HG03095 (cell line): ENCODE data around the gene FGD3.
"Not testable (repeated sequence)": the region's sequence is repeated elsewhere in the genome, so short reads cannot be mapped to it uniquely, and the experiment has no call there.

ENCODE experiments used
- ATAC-seq: cut with Tn5 transposase; IDR thresholded peaks from one replicate; pipeline ENCODE4 v1.9.1; 2021; ENCODE audit warnings: moderate library complexity; ENCODE audit not compliant: unreplicated experiment

Gene FGD3

DNA sequence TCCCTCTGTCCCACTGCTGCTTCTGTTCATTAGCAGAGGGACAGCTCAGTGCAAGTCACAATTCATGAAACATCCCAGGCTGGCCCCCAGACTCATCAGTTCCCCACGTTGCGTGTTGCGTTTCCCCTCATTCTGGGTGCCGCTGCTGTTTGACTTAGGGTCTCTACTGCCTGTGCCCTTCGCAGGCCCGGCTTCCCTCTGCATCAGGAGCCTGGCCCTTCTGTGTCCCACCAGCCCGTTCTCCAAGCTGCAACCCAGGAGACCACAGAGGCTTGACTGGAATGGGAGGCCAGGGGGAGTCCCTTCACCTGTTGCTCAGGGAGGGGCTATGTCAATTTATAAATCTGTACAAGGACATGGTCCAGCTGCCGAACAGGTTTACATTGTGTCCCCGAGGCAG, 57.2 kb downstream of the FGD3 start:
- ATAC-seq, result no peak

DNA sequence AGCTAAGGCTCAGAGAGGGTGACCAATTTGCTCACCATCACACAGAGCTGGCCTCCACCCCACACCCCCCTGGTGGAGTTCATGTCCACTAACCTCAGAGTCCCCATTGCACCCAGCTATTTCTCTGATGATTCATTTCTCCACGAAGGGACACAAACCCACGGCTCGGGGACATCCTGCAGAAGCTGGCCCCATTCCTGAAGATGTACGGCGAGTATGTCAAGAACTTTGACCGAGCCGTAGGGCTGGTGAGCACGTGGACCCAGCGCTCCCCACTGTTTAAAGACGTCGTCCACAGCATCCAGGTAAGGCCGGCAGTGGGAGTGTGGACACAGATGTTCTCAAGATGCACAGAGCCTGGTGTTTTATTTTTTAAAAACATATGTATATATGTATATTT, 58.6 kb downstream of the FGD3 start:
- no peak for ATAC-seq

DNA sequence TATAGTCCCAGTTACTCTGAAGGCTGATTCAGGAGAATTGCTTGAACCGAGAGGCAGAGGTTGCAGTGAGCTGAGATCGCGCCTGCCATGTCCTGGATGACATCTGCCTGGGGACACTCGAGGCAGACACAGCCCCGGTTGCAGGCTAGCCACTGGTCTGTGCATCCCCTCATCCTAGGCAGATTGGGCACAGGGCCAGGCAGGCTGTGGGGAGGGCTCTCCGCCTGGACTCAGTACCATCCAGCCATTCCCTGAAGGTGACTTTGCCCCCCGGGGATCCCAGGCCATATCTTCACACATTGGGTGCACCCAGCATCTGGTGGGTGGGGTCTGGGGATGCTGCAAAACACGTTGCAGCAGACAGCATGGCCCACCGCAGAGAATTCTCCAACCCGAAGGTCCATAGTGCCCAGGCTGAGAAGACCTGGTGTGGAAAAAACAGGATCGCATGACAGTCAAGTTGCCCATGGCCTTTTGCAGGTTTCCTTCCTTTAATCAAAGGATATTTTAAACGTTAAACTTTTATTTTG, 60.3 kb downstream of the FGD3 start:
- ATAC-seq, result no peak

DNA sequence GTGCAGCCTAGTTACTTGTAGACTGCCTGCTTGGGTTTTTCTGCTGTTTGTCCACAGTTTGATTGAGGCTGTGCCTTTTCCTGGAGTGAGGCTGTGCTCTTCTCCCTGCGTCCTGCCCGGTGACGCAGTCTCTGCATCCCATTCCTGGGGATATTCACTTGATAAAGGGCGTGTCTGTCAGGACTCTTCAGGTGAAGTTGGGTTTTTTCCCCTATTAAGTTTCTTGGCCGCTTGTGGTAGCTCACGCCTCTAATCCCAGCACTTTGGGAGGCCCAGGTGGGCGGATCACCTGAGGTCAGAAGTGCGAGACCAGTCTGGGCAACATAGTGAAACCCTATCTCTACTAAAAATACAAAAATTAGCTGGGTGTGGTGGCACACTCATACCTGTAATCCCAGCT, 61.1 kb downstream of the FGD3 start:
- no peak for ATAC-seq

DNA sequence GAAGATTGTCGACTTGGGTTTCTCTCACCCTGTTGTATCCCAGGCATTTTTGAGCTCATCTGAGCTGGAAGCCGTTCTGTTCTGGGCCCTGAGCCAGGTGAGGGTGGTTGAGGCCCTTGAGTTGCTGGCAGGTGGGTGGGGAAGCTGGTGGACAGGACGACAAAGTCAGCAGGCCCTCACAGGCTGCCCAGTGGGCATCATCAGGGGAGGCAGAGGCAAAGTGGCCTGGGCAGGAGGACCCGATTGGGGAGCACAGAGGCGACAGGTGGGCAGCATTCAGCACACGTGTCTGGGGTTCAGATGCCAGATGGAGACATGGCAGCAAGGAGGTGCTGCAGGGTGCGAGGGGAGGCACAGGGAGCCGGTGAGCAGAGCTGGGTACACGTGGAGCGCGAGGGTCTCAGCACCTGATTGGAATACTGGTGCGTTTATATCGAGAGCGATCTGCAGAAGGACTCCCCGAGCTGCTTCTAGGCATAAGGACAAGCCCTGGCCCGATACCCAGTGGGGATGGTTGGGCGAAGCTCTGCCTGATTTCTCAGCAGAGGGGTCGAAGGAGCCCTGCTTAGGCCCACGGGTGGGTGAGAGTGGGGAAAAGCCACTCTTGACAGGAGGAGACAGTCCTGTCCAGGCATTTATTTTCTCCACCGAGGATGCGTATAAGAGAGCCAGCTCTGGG, 62.2 kb downstream of the FGD3 start:
- no peak for ATAC-seq

DNA sequence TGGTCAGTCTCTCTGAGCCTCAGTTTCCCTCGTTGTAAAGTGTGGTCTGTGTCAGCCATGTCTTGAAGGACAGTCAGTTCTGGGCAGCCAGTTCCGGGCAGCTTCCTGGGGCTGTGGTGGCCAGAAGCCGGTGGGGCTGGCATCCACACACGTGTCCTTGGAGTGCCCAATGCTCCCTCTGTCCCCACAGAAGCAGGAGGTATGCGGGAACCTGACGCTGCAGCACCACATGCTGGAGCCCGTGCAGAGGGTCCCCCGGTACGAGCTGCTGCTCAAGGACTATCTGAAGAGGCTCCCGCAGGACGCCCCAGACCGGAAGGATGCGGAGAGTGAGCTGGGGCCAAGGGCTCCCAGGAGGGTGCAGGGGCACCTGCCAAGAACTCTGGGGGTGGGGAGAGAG, 62.7 kb downstream of the FGD3 start:
- no peak for ATAC-seq

DNA sequence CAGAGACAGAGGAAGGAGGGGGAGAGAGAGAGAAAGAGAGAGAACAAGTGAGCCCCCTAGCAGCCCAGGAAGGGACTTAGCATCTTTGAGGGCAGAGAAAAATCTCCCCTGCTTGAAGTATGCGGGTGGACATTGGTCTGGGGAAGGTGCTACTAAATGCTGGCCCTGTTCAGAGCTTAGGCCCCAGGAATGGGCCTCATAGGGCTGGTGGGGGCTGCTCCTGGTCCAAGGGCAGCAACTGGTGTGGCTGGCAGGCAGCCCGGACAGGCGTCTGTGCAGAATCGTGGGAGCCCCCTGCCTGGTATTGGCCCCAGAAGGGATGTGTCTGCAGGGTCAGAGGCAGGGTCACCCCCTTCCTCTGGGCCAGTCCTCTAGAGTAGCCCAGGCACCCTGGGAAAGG, 63.4 kb downstream of the FGD3 start:
- no peak for ATAC-seq

DNA sequence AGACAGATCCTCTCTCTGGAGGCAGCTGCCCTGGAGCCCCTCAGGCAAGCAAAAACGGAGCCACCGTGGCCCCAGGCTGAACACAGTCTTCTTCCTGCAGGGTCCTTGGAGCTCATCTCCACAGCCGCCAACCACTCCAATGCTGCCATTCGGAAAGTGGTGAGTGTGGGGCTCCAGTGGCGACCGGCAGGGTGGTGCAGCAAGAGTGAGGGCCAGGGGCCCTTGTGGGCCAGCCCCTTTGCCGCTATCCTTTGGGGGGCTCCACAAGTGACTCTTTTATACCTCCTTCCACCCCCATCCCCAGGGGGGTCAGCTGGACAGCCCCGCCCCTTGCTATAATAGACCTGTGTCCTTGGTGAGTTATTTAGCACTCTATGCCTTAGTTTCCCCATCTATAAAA, 63.8 kb downstream of the FGD3 start:
- ATAC-seq, result no peak

DNA sequence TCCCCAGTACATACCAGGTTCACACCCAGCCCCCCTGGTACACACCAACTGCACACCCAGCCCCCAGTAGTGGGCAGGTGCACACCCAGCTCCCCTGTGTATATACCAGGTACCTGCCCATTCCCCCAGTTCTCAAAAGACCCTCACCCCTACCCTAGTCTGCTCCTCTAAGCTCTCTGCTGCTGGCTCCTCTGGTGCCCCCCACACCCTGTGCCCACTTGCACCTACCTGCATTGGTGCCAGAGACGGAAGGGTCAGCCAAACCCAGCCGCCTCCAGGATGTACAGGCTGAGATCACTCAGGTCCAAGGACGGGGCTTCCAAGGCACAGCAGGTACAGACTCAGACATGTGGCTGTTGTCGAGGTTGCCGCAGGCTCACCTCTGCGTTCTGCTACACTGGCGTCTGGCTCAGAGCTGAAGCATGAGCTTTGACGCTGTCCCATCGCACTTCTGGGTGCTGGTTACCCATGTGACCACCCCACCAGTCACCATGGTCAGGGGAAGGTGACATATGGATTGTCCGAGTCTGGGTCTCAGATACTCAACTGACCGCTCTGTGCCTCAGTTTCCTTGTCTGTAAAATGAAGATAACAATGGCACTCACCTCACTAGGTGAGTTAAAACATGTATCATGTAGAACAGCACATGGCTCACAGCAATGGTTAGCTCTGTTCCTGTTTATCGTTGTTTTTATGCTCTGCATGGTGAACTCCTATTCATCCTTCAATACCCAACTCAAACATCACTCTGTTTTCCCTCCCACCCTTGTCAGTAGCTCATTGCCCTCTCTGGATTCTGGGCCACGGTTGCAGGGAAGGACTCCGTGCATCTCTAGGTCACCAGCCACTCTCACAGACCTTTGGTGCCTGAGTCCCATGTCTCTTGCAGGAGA, 65.9 kb downstream of the FGD3 start:
- no peak for ATAC-seq

DNA sequence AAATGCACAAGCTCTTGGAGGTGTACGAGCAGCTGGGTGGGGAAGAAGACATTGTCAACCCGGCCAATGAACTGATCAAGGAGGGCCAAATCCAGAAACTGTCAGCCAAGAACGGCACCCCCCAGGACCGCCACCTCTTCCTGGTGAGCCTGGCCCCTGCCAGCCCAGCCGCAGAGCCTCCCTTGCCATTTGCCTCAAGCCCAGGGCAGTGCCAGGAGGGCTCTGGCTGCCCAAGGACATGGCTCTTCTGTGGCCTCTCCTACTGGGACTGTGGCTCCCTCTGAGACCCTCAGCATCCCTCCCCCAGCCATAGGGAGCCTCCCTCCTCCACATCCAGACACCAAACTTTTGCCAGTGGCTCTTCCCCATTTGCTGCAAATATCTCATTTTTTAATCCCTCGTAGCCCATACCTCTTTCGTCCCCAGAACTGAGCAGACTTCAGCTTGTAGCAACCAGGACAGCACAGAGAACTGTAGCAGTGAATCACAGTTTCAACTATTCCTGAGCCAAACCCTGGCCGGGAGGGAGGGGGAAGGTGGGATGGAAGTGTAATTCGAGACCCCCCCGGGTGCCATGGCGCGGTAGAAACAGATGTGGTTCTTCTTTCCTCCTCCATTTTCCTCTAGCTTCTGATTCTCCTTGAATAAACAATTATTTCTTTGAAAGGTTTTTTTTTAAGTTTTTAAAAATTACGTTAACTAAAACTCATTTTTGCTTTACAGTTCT, 66.7 kb downstream of the FGD3 start:
- ATAC-seq, result no peak

DNA sequence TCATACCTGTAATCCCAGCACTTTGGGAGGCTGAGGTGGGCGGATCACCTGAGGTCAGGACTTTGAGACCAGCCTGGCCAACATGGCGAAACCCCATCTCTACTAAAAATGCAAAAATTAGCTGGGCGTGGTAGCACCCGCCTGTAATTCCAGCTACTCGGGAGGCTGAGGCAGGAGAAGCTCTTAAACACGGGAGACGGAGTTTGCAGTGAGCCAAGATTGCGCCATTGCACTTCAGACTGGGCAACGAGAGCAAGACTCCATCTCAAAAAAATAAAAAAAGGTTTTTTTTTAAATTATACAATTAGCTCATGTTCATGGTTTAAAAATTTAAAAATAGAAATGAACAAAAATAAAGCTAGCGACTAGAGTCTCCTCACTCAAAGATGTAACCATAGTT, 67.9 kb downstream of the FGD3 start:
- ATAC-seq, result not testable (repeated sequence)

DNA sequence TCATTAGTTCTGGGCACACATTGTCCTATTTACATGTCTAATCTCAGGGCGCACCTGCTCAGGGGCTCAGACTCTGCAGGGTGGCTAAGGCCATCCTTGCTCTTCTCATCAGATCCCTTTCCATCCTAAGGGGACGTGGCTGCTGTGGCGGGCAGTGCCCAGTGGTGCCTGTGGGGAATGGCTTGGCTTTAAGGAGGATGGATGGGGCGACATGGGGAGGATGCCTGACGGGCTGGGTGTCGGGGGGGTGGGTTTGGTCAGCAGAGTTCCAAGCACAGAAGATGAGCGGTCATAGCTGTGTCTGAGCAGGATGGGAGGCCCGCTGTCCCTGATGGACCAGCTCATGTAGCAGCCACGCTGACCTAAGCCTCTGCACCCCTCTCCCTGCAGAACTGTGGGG, 70.3 kb downstream of the FGD3 start:
- no peak for ATAC-seq

DNA sequence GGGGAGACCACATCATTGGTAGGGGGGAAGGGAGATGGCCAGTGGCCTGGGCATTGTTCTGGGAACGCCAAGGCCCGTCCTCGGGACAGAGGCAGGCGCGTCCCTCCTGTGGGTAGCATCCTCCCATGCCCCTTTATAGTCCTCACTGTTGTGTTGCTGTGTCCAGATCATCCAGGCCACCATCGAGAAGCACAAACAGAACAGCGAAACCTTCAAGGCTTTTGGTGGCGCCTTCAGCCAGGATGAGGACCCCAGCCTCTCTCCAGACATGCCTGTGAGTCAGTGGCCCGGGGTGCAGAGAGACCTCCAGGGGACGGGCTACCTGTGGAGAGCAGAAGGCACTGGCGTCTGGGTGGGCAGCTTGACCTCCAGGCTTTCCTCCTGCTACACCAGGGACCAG, 72.8 kb downstream of the FGD3 start:
- ATAC-seq, result no peak

DNA sequence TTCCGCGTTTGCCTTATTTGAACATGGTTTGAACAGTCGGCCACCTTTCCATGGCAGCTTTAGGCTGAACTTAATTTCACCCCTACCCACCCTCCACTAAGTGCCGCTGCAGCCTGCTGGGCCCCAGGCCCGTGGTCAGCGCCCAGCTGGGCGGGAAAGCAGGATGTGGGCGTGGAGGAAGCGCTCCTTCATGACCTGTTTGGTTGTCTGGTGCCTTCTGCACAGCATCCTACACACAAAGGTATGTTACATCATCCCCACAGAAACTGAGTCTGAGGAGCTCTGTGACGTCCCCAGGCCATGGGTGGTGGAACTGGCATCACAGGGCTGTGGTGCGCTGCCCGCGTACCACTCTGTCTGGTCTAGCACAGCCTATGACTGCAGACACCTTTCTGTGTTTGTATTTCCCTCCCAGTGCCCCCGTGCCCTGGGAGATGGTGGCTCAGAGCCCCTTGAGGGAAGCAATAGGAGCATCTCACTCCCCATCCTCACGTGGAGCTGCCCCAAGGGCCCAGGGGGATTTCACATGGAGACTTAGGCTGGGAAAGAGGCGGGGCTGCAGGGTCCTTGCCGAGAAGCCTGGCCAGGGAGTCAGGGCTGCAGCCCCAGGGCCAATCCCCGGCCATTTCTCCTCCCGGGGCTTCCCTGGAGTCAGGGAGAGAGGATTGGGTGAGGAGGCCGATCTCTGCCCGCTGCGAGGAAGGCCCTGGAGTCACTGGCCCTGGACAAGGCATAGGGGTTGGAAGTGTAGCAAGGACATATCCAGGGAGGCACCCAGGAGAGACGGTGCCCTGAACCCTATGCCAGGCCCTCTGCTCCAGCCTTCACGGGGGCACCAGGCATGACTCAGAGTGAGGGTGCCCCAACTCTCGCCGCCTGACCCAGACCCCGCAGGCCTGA, 73.7 kb downstream of the FGD3 start:
- no peak for ATAC-seq

DNA sequence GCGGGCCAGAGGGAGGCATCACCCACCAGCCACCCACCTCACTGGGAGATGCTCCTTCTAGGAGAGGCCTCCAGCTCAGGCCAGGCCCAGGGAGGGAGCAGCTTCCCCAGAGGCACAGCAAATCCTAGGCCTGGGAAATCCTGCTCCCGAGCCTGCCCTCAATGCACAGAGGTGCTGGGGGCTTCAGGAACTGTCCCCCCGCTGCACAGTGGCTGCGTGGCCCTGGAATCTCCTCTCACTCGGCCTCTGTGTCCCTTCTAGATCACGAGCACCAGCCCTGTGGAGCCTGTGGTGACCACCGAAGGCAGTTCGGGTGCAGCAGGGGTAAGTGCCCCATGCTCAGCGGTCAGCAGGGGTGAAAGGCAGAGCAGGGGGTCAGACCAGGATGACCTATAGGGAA, 74.7 kb downstream of the FGD3 start:
- no peak for ATAC-seq

DNA sequence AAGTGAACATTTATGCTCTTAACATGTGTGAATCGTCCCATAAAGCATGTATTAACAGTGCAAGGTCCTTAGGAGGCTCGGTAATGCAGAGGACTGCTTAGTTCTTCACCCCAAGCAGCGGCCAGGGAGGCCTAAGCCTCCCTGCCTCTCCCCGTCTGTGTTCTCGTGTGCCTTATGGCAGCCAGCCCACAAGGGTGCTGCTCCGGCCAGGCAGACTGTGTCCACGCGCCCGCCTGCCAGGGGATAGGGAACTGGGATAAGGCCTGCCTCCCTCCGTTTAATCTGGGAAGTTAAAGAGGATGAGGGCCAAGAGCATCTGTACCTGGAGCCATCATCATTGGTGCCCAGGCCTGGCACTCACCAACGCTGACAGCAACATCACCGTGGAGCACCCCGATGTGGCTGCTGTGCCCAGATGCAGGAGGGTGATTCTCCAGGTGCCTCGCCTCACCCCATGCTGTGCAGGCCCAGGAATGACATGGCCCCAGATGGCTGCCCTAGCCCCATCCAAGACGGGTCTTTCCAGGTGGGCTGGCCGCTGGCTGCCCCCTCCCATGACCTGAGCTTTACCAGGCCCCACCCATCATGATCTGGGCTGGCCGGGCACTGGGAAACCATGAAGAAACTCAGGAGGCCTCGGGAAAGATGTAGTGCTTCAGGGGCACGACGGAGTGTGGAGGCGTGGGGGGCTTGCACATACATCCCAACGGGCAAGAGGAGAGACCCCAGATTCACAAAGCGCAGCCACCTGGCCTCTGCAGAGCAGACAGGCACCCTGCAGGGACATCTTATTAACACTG, 75.6 kb downstream of the FGD3 start:
- no peak for ATAC-seq

DNA sequence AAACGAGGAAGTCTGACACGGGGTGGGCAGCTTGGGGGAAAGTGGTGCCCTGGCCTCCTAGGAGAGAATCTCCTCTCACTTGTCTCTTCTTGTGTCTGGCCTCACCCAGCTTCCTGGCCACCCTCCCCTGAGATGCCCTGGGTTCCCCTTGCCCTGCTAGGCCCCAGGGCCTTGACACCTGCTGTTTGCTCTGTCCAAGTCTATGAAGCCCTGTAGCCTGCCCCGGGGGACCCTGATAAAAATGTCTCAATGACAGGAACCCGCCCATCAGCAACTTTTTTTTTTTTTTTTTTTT, 76.1 kb downstream of the FGD3 start:
- ATAC-seq, result no peak

DNA sequence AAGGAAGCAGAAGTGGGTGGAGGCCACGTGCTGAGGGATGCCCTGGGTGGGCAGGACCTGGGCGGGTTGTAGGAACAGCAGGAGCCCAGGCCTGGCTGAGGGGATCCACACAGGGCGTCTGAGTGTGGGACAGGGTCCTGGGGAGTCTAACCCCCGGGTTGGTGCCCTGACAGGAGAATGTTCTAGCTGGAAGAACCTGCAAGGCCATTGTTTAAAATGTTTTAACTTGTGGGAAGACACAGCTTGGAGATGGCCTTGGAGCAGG, 77.3 kb downstream of the FGD3 start:
- ATAC-seq, result no peak

DNA sequence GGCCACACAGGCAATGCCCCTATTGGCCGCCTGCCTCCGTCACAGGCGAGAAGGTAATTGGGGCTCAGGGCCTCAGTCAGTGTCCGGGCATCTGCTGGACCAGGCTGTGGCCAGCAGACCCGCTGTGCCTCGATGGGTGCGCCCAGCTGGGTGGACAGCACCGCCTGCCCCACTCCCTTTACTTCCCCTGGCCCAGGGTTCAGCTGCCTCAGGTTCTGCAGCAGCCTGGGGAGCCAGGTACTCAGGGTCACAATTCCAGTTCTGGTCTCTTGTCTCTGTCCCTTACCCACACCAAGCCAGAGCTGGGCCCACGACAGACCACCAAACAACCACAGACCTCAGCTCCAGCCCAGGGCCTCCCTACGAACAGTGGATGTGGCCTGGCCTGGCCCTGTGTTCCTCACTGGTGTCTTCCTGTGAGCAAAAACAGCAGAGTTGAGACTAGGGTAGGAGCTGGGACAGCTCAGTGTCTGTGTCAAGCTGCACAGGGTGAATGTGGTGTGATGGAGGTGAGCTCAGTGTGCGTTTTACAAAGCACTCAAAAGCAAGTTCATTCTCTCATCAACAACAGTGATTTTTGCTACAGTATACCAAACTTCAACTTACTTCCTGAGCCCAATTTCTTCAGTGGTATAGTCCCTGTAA, 77.8 kb downstream of the FGD3 start:
- ATAC-seq, result no peak

DNA sequence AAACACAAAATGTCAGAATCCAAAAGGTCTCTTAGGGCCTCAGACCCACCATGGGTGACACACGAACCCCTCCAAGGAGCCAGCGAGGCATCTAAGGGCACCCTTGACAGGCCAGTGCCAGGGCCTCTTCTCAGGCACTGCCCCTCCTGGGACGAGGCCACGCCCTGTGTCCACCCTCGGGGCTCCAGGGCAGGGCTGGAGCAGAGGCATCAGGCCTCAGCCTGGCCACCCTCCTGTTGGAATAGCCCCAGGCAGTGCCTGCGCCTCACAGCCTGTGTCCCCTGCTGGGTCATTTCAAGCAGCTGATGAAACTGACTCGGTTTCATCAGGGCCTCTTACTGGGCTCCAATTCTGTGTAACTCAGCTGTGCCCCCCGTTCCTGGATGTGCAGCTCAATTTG, 78.4 kb downstream of the FGD3 start:
- ATAC-seq, result no peak
